Loucy (cell line): ENCODE results near the gene KATNAL1.

Experiments
- H2AFZ ChIP-seq: fragments of 200-600 bp; sonication (generic); 2 replicates; pipeline ENCODE4 v1.6.0; 2016; ENCODE audit warnings: antibody characterized with exemption, mild to moderate bottlenecking, low read length, moderate library complexity
- H3F3A ChIP-seq: fragments of 200-600 bp; 2 replicates; pipeline ENCODE4 v1.6.0; 2016; ENCODE audit warnings: antibody characterized with exemption, low read depth, mild to moderate bottlenecking
- H3K27me3 ChIP-seq: fragments of 200-600 bp; sonication (generic); 2 replicates; pipeline ENCODE4 v1.6.1; 2014; ENCODE audit warnings: low read length, mild to moderate bottlenecking; ENCODE audit not compliant: insufficient read depth, poor library complexity, severe bottlenecking
- H3K36me3 ChIP-seq: fragments of 200-600 bp; sonication (generic); 2 replicates; pipeline ENCODE4 v1.6.1; 2016; ENCODE audit warnings: low read length; ENCODE audit not compliant: insufficient read depth
- H3K4me1 ChIP-seq: fragments of 200-600 bp; sonication (generic); 2 replicates; pipeline ENCODE4 v1.5.1; 2014; ENCODE audit warnings: low read length, mild to moderate bottlenecking; ENCODE audit not compliant: insufficient read depth, poor library complexity, severe bottlenecking
- H3K4me2 ChIP-seq: fragments of 200-600 bp; sonication (generic); 2 replicates; pipeline ENCODE4 v1.6.0; 2014; ENCODE audit warnings: antibody characterized with exemption, low read length, low read depth, mild to moderate bottlenecking; ENCODE audit not compliant: poor library complexity, severe bottlenecking
- H3K4me3 ChIP-seq: fragments of 200-600 bp; sonication (generic); 2 replicates; pipeline ENCODE4 v1.5.1; 2014; ENCODE audit warnings: low read length, mild to moderate bottlenecking, mixed read lengths; ENCODE audit not compliant: poor library complexity, severe bottlenecking
- H3K79me2 ChIP-seq: fragments of 200-600 bp; sonication (generic); 2 replicates; pipeline ENCODE4 v1.6.1; 2014; ENCODE audit warnings: low read length; ENCODE audit not compliant: insufficient read depth
- H3K9ac ChIP-seq: fragments of 200-600 bp; sonication (generic); 2 replicates; pipeline ENCODE4 v1.6.0; 2014; ENCODE audit warnings: mild to moderate bottlenecking, low read depth, low read length, moderate library complexity; ENCODE audit not compliant: poor library complexity, severe bottlenecking
- H3K9me2 ChIP-seq: fragments of 200-600 bp; sonication (generic); replicated peaks from 2 replicates; pipeline ENCODE4 v1.6.1; 2016; ENCODE audit warnings: low read depth, low read length, mixed read lengths
- H3K9me3 ChIP-seq: fragments of 200-600 bp; sonication (generic); 2 replicates; pipeline ENCODE4 v1.6.1; 2014; ENCODE audit warnings: mild to moderate bottlenecking, antibody characterized with exemption, low read length, low read depth; ENCODE audit not compliant: insufficient read depth
- H4K20me1 ChIP-seq: fragments of 200-600 bp; sonication (generic); 2 replicates; pipeline ENCODE4 v1.6.0; 2014; ENCODE audit warnings: antibody characterized with exemption, low read length, mild to moderate bottlenecking; ENCODE audit not compliant: insufficient read depth, poor library complexity, severe bottlenecking
- EZH2phosphoT487 ChIP-seq: fragments of 200-600 bp; IDR thresholded peaks from 2 replicates; pipeline ENCODE4 v1.6.1; 2018; ENCODE audit warnings: antibody characterized with exemption, mild to moderate bottlenecking, moderate library complexity, borderline replicate concordance
- TF ChIP-seq, protein P1 (sequence below): fragments of 200-600 bp; sonication (generic); conservative IDR thresholded peaks from 2 replicates; pipeline ENCODE4 v1.5.1; 2014; ENCODE audit warnings: mild to moderate bottlenecking, antibody characterized with exemption, low read length

The KATNAL1 gene

DNA sequence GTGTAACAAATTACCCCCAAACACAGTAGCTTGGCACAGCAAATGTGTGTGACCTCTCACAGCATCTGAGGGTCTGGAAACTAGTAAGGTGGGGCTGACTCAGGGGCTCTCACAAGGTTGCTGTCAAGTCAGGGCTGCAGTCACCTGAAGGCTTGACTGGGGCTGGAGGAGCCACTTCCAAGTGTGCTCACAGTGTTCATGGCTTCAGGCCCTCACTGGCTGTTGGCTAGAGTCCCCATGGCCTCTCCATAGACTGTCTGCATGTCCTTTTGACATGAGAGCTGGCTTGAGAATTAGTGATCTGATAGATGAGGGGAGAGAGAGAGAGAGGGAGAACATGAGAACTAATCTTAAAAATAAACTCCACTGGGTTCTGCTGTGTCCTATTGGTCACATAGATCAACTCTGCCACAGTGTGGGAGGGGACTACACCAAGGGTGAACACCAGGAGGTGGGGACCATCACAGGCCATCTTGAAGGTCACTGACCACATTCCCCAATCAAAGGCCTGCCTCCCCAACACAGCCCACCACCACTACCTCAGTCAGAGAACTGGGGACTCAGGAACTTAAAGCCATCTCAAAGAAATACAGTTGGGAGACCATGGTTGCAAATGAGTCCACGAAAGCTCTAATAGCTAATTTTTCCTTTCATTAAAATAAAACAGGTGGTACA lies 38.2 kb upstream of the KATNAL1 start:
- Histone ChIP-seq H2AFZ (no peak overlapping the region), H3K27me3 (no peaks in the 10 kb centered on the region), H3K4me1 (peaks cover 24% of the 10 kb centered on the region), H3K9me3 (no peaks in the 10 kb centered on the region), H4K20me1 (peaks cover 39% of the 10 kb centered on the region), H3K79me2 (peaks cover 14% of the 10 kb centered on the region; the same call in 1 of the 2 replicates), H3K9ac (no peak overlapping the region), H3K9me2 (no peaks in the 10 kb centered on the region), H3K4me2 (peak overlapping the region; percentile 51), H3K4me3 (no peak overlapping the region), H3K36me3 (peaks cover 65% of the 10 kb centered on the region), H3F3A (no peaks in the 10 kb centered on the region)
- no peak for TF ChIP-seq EZH2phosphoT487
- TF ChIP-seq, protein P1, sequence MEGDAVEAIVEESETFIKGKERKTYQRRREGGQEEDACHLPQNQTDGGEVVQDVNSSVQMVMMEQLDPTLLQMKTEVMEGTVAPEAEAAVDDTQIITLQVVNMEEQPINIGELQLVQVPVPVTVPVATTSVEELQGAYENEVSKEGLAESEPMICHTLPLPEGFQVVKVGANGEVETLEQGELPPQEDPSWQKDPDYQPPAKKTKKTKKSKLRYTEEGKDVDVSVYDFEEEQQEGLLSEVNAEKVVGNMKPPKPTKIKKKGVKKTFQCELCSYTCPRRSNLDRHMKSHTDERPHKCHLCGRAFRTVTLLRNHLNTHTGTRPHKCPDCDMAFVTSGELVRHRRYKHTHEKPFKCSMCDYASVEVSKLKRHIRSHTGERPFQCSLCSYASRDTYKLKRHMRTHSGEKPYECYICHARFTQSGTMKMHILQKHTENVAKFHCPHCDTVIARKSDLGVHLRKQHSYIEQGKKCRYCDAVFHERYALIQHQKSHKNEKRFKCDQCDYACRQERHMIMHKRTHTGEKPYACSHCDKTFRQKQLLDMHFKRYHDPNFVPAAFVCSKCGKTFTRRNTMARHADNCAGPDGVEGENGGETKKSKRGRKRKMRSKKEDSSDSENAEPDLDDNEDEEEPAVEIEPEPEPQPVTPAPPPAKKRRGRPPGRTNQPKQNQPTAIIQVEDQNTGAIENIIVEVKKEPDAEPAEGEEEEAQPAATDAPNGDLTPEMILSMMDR = no peak

DNA sequence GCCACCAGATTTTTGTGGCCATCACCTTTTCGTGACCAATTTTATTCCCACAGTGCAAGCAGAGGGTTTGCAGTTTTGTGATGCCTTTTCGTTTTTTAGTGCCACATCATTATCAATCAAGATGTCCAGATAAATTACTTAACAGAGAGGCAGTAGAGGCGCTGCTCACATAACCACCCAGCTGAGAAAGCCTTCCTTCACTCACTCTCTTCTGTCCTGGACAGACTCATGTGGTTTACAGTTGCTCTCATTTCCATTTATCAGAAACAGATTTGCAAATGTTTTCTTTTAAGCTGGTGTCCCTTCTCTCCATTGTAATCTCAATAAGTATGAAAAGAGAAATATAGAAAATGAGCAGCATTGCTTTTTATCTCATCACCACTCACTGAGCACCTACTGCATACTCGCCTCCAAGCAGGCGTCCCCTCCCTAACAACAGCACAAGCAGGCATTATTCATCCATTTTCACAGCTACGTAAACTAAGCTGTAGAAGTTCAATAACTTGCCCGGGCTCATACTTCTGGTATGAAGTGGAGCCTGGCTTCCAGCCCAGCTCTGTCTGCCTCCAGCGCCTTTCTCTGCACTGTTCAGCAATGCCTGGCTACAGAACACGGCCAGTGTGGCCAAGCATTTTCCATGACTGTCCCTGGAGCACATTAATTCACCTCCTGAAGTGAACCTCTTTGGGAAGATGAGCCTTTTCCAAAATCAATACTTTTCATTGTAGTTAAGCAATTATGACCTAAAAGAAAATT lies 34.6 kb upstream of the KATNAL1 start:
- Histone ChIP-seq H3K4me1 (peaks cover 14% of the 10 kb centered on the region), H2AFZ (no peak overlapping the region), H3K36me3 (peaks cover 71% of the 10 kb centered on the region), H3F3A (no peaks in the 10 kb centered on the region), H3K4me2 (no peak overlapping the region), H4K20me1 (peaks cover 24% of the 10 kb centered on the region), H3K27me3 (no peaks in the 10 kb centered on the region), H3K9me2 (no peaks in the 10 kb centered on the region), H3K9ac (no peak overlapping the region), H3K9me3 (no peaks in the 10 kb centered on the region), H3K4me3 (no peak overlapping the region), H3K79me2 (peaks cover 12% of the 10 kb centered on the region; the same call in 1 of the 2 replicates)
- TF ChIP-seq EZH2phosphoT487 = no peak
- TF ChIP-seq, protein P1 = no peak

DNA sequence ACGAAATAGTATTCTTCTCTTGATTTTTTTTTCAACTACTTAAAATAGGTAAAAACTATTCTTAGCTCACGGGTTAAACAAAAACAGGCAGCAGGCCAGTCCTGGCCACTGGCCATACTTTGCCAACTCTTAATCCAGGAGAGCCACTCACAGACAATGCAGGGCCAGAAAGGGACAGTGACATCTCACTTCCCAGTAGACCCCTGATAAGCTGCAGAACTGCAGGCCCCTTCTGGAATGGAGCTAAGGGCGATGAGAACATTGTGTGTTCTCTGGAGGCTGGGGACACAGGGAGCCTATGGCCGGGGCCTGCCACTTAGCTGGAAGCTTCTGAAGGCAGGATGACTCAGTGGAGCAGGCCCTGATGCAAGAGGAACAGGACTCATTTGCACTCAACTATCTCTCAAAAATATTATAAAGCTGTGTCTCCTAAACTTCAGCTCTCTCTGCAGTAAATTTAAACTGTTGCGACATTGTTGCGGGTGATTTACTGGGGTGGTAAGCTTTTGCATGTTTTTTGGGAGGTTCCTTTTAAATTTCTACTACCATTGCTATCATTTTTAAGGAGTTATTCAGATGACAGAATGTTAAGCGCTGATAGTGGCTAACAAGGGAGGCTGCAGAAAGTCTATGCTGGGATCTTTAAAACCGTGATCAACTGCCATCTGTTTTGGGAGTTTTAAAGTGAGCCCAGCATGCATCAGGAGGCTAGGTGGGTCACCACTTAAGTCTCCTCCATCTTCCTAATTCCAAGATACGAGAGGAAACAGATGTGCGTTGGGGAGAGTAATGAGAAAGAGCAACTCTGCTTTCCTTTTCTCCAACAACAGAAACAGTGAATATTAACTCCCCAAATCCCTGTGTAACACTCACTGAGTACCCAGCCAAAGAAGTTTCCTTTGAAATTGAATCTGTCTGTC lies 33.2 kb upstream of the KATNAL1 start:
- Histone ChIP-seq H3K9me2 (no peaks in the 10 kb centered on the region), H2AFZ (no peak overlapping the region), H3K4me3 (no peak overlapping the region), H3K9me3 (no peaks in the 10 kb centered on the region), H3K4me1 (peaks cover under 1% of the 10 kb centered on the region), H3K4me2 (no peak overlapping the region), H3F3A (no peaks in the 10 kb centered on the region), H3K9ac (no peak overlapping the region), H3K27me3 (no peaks in the 10 kb centered on the region), H3K36me3 (peaks cover 66% of the 10 kb centered on the region), H3K79me2 (peaks cover 6% of the 10 kb centered on the region; the same call in 1 of the 2 replicates), H4K20me1 (peaks cover 11% of the 10 kb centered on the region)
- no peak for TF ChIP-seq EZH2phosphoT487
- TF ChIP-seq, protein P1 = no peak
